Measurements from ENCODE around the gene ADAMTS19.

Gene ADAMTS19

GRCh38 chr5:129441096-129441495 lies 19.0 kb upstream of the ADAMTS19 start:
- no peak for DNase-seq (ENCODE audit: extremely low read depth, insufficient read length)
- TF ChIP-seq, protein P1, sequence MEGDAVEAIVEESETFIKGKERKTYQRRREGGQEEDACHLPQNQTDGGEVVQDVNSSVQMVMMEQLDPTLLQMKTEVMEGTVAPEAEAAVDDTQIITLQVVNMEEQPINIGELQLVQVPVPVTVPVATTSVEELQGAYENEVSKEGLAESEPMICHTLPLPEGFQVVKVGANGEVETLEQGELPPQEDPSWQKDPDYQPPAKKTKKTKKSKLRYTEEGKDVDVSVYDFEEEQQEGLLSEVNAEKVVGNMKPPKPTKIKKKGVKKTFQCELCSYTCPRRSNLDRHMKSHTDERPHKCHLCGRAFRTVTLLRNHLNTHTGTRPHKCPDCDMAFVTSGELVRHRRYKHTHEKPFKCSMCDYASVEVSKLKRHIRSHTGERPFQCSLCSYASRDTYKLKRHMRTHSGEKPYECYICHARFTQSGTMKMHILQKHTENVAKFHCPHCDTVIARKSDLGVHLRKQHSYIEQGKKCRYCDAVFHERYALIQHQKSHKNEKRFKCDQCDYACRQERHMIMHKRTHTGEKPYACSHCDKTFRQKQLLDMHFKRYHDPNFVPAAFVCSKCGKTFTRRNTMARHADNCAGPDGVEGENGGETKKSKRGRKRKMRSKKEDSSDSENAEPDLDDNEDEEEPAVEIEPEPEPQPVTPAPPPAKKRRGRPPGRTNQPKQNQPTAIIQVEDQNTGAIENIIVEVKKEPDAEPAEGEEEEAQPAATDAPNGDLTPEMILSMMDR (IDR thresholded peaks at IDR 0.05; ENCODE audit: insufficient read depth, low read length, poor library complexity, severe bottlenecking), result no peak
- no peak overlapping the region for H3K4me3 ChIP-seq (replicated peaks; ENCODE audit: low read depth, low read length)

DNA sequence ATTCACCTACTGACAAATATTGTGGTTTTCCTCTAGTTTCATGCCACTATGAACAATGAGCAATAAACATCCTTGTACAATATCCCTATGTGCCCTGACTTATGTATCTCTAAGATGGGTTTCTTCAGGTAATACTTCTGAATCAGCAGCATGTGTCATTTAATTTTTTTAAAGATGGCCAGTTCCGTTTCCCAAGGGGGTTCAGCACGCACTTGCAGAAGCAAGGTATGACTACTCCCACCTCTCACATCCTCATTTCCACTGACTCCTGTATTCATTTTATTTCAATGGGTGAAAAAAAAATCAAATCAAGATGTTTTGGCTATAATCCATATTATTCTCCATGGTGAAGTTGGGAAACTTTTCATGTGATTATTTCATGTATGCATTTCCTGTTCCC lies 14.7 kb upstream of the ADAMTS19 start:
- DNase-seq (ENCODE audit: extremely low read depth, insufficient read length), result no peak
- H3K36me3 ChIP-seq (ENCODE audit: control insufficient read depth, insufficient read depth, low read length), result no peaks in the 10 kb centered on the region

More at GRCh38 chr5:129441096-129441495, 19.0 kb upstream of the ADAMTS19 start:
- H3K36me3 ChIP-seq (ENCODE audit: control insufficient read depth, insufficient read depth, low read length), result no peaks in the 10 kb centered on the region
- no peaks in the 10 kb centered on the region for H3K27me3 ChIP-seq (replicated peaks; ENCODE audit: control insufficient read depth, insufficient read depth, low read length)

GRCh38 chr5:129447968-129448367 lies 12.1 kb upstream of the ADAMTS19 start:
- no peaks in the 10 kb centered on the region for H3K36me3 ChIP-seq (ENCODE audit: control insufficient read depth, insufficient read depth, low read length)
- no peaks in the 10 kb centered on the region for H3K27me3 ChIP-seq (replicated peaks; ENCODE audit: control insufficient read depth, insufficient read depth, low read length)
- DNase-seq (ENCODE audit: extremely low read depth, insufficient read length), result no peak
- TF ChIP-seq, protein P1 (IDR thresholded peaks at IDR 0.05; ENCODE audit: insufficient read depth, low read length, poor library complexity, severe bottlenecking), result no peak
- no peak overlapping the region for H3K4me3 ChIP-seq (replicated peaks; ENCODE audit: low read depth, low read length)

More for the DNA sequence above, 14.7 kb upstream of the ADAMTS19 start:
- TF ChIP-seq, protein P1 (IDR thresholded peaks at IDR 0.05; ENCODE audit: insufficient read depth, low read length, poor library complexity, severe bottlenecking), result no peak
- Histone ChIP-seq H3K27me3 (replicated peaks; ENCODE audit: control insufficient read depth, insufficient read depth, low read length) (no peaks in the 10 kb centered on the region), H3K4me3 (replicated peaks; ENCODE audit: low read depth, low read length) (no peak overlapping the region)

GRCh38 chr5:129448654-129449053 lies 11.4 kb upstream of the ADAMTS19 start:
- no peak for DNase-seq (ENCODE audit: extremely low read depth, insufficient read length)

GRCh38 chr5:129454461-129454860 lies 5.6 kb upstream of the ADAMTS19 start:
- no peak for DNase-seq (ENCODE audit: extremely low read depth, insufficient read length)
- TF ChIP-seq, protein P1 (IDR thresholded peaks at IDR 0.05; ENCODE audit: insufficient read depth, low read length, poor library complexity, severe bottlenecking), result no peak
- H3K4me3 ChIP-seq (replicated peaks; ENCODE audit: low read depth, low read length), result no peak overlapping the region

More at GRCh38 chr5:129448654-129449053, 11.4 kb upstream of the ADAMTS19 start:
- no peaks in the 10 kb centered on the region for H3K36me3 ChIP-seq (ENCODE audit: control insufficient read depth, insufficient read depth, low read length)
- TF ChIP-seq, protein P1 (IDR thresholded peaks at IDR 0.05; ENCODE audit: insufficient read depth, low read length, poor library complexity, severe bottlenecking), result no peak
- no peaks in the 10 kb centered on the region for H3K27me3 ChIP-seq (replicated peaks; ENCODE audit: control insufficient read depth, insufficient read depth, low read length)
- no peak overlapping the region for H3K4me3 ChIP-seq (replicated peaks; ENCODE audit: low read depth, low read length)

DNA sequence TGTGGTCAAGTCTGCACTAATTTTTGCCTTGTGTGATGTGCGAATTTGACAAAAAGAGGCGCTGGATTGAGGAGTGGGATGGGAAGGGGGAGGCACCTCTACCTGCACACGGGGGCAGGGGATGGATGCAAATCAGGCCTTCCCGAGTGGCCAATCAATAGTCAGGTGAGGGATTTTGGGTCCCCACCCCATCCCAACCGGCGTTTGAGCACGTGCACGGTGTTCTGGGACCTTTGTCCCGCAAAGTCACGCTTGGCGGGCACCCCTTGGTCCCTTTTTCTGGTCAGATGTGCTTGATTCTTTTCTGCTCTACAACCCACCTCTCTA lies 685 bp upstream of the ADAMTS19 start:
- no peak overlapping the region for H3K4me3 ChIP-seq (replicated peaks; ENCODE audit: low read depth, low read length)
- TF ChIP-seq, protein P1 (IDR thresholded peaks at IDR 0.05; ENCODE audit: insufficient read depth, low read length, poor library complexity, severe bottlenecking), result no peak
- H3K27me3 ChIP-seq (replicated peaks; ENCODE audit: control insufficient read depth, insufficient read depth, low read length), result no peaks in the 10 kb centered on the region; the same call in 1 of the 2 replicates
- H3K36me3 ChIP-seq (ENCODE audit: control insufficient read depth, insufficient read depth, low read length), result no peaks in the 10 kb centered on the region
- no peak for DNase-seq (ENCODE audit: extremely low read depth, insufficient read length)

More at GRCh38 chr5:129454461-129454860, 5.6 kb upstream of the ADAMTS19 start:
- H3K36me3 ChIP-seq (ENCODE audit: control insufficient read depth, insufficient read depth, low read length), result no peaks in the 10 kb centered on the region
- H3K27me3 ChIP-seq (replicated peaks; ENCODE audit: control insufficient read depth, insufficient read depth, low read length), result no peaks in the 10 kb centered on the region
